ENCODE data around the gene MFAP5. TPM values are rescaled to one million over a fixed set of nuclear protein-coding genes. Genes with fewer than 3 reads are reported as not detected.

The MFAP5 gene
- total and polyA plus RNA-seq, 8 donors = 0.35 to 12.0 (median 1.1) TPM

DNA sequence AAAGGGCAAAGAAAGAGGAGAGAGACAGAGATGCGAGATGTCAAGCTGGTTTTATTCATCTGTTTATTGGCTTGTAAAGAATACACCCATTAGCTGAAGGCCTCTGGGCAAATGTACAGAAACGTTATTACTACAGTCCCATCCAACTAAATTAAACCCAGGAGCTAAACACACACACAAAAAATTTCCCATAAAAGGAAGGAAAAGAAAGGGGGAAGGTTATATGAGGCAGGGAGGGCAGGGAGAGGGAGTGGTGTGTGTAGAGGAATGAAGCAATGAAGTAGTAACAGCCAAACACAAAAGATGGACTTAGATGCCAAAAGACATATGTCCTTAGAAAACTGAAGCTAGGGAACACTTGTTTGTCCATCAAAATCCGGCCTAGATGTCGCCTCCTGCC lies 3.1 kb upstream of the MFAP5 start:
- TF ChIP-seq, protein P1, sequence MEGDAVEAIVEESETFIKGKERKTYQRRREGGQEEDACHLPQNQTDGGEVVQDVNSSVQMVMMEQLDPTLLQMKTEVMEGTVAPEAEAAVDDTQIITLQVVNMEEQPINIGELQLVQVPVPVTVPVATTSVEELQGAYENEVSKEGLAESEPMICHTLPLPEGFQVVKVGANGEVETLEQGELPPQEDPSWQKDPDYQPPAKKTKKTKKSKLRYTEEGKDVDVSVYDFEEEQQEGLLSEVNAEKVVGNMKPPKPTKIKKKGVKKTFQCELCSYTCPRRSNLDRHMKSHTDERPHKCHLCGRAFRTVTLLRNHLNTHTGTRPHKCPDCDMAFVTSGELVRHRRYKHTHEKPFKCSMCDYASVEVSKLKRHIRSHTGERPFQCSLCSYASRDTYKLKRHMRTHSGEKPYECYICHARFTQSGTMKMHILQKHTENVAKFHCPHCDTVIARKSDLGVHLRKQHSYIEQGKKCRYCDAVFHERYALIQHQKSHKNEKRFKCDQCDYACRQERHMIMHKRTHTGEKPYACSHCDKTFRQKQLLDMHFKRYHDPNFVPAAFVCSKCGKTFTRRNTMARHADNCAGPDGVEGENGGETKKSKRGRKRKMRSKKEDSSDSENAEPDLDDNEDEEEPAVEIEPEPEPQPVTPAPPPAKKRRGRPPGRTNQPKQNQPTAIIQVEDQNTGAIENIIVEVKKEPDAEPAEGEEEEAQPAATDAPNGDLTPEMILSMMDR (IDR thresholded peaks at IDR 0.05) = no peak
- no peak for ATAC-seq
- Histone ChIP-seq H3K36me3 (no peaks in the 10 kb centered on the region), H3K4me3 (no peak overlapping the region), H3K9me3 (no peaks in the 10 kb centered on the region), H3K27me3 (no peaks in the 10 kb centered on the region), H3K4me1 (peaks cover 0 to 5% of the 10 kb centered on the region in 2 donors), H3K27ac (no peak overlapping the region)
- intact Hi-C loops (cut with DNase I) = no loop called here
- no peak for DNase-seq

DNA sequence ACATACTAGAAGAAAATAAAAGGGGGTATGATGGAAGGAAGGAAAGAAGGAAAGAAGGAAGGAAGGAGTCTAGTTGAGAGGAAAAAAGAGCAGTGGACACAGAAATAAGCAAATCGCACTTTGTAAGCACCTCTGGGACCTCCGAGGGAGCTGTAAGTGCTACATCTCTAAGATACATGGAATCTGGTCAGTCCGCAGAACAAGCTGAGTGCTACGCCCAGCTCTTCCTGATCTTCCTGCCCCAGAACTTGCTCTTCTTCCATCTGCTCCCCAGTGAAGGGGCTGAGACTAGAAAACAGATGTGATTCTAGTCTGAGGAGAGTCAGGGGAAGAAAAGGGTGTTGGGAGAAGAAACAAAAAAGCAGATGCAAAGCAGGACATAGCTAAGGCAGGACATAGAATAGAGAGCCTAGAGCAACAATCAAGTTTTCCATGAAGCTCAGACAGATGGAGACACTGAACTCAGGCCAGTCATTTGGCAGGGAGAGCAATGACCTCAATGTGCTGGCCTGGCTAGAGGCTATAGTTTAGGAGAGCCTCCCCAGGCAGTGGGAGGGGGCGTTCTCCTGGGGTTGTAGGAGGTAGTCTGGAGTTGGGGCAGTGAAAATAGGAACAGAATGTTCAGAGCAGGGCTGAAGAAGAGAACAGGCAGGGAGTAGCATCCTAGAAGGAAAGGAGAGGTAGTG lies 1.7 kb upstream of the MFAP5 start:
- Histone ChIP-seq H3K4me1 (peaks cover 0 to 5% of the 10 kb centered on the region in 2 donors), H3K27me3 (no peaks in the 10 kb centered on the region), H3K27ac (no peak overlapping the region), H3K36me3 (no peaks in the 10 kb centered on the region), H3K4me3 (no peak overlapping the region), H3K9me3 (no peaks in the 10 kb centered on the region)
- TF ChIP-seq, protein P1 (IDR thresholded peaks at IDR 0.05) = no peak
- intact Hi-C loops (cut with DNase I) = no loop called here
- DNase-seq (no peak), ATAC-seq (no peak)

DNA sequence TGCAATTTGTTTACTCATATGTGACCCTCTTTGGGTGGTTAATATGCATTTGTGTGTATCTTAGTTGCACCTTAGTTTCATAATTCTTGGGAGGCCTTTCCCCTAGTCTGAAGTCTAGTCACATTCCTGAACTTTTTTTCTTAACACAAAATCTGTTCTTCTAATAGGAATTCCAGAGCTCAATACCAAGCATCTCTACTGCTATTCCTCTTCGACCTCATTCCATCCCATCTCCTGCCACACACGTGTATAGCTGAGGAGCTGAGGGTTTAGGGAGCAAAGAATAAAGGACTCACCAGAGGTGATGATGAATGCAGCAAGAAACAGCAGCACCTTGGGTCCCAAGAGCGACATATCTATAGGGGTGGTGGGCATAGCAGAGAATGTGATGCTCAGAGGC lies 875 bp downstream of the MFAP5 start:
- H3K4me3 ChIP-seq = no peak overlapping the region
- no peaks in the 10 kb centered on the region for H3K27me3 ChIP-seq
- DNase-seq (no peak), ATAC-seq (no peak)
- no peaks in the 10 kb centered on the region for H3K4me1 ChIP-seq
- no peaks in the 10 kb centered on the region for H3K36me3 ChIP-seq
- H3K9me3 ChIP-seq = no peaks in the 10 kb centered on the region
- TF ChIP-seq, protein P1 (IDR thresholded peaks at IDR 0.05) = no peak
- intact Hi-C loops (cut with DNase I) = no loop called here
- no peak overlapping the region for H3K27ac ChIP-seq

DNA sequence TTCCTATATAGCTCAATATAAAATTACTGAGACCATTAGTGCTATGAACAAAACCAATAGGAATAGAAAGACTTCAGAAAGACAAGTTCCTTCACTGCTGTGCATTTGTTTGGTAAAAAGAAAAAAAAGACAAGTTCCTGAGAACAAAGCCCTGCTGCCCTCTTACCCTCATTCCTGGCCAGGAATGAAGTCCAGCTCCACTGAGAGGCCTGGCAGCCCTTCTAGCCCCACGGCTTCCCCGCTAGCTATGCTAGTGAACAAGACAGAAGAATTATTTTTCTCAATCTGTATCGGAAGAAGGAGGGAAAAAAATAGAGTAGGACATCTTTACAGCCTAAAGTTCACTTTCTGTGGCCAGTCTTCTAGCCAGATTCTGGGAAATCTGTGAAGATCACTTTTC lies 1.6 kb downstream of the MFAP5 start:
- intact Hi-C loops (cut with DNase I) = no loop called here
- DNase-seq = no peak
- no peaks in the 10 kb centered on the region for H3K4me1 ChIP-seq
- TF ChIP-seq, protein P1 (IDR thresholded peaks at IDR 0.05) = no peak
- H3K36me3 ChIP-seq = no peaks in the 10 kb centered on the region
- no peak for ATAC-seq
- H3K9me3 ChIP-seq = no peaks in the 10 kb centered on the region
- no peaks in the 10 kb centered on the region for H3K27me3 ChIP-seq
- no peak overlapping the region for H3K27ac ChIP-seq
- H3K4me3 ChIP-seq = no peak overlapping the region

DNA sequence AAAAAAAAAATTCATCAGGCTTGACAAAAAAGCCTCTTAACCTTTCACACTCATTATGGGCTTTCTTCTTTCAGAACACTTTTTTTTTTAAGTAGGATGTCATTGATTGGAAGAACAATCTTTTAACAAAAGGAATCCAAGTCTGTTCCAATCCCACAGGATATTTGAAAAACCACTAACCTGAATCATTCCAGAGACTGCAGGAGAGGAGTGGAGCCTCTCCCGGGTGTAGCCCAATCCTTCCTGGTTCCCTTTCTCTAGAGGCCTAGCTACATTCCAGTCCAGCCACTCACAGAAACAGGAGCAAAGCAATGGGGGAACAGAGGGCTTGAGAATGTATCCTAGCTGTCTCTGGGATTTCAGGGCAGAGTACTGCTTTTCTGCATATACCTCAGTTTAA lies 4.3 kb downstream of the MFAP5 start:
- Histone ChIP-seq H3K9me3 (no peaks in the 10 kb centered on the region), H3K4me3 (no peak overlapping the region), H3K36me3 (no peaks in the 10 kb centered on the region), H3K27ac (no peak overlapping the region), H3K27me3 (no peaks in the 10 kb centered on the region), H3K4me1 (no peaks in the 10 kb centered on the region)
- TF ChIP-seq, protein P1 (IDR thresholded peaks at IDR 0.05) = no peak
- ATAC-seq = peak; percentile 62
- DNase-seq = no peak
- intact Hi-C loops (cut with DNase I) = no loop called here
